HCT116 (cell line): ENCODE results near the gene RCOR2. TPM values are rescaled to one million over a fixed set of nuclear protein-coding genes. Genes with fewer than 3 reads are reported as not detected.
A peak's percentile ranks its signal among the peaks of the same experiment; 100 is the strongest.

Source experiments
- ATAC-seq: fragments of 200-7000 bp; cut with Tn5 transposase; 2 replicates; pipeline ENCODE4 v1.9.1; 2020; ENCODE audit warnings: mild to moderate bottlenecking, moderate library complexity
- BruUV-seq: library from RNA; stranded (reverse); fragments of 400-500 nt; replicated peaks from 2 replicates; lab custom pipeline; 2021; lab: Mats Ljungman, UMichigan
- CTCF ChIA-PET: fragments of 300-600 bp; sonication (Branson Sonifier 250); formaldehyde crosslinking; loops from one replicate; lab custom pipeline; 2021; ENCODE audit warnings: antibody characterized with exemption; lab: Charles Lee
- POLR2A ChIA-PET: fragments of 300-600, 350-600 bp; sonication (Branson Sonifier 250); formaldehyde crosslinking; loops from one replicate; lab custom pipeline; 2021; ENCODE audit warnings: antibody characterized with exemption; lab: Charles Lee
- RAD21 ChIA-PET, 2 experiments: fragments of 300-600 bp; sonication (Branson Sonifier 250); formaldehyde crosslinking; loops; one replicate each; lab custom pipeline; 2023; ENCODE audit warnings: low total read pairs in 2 of 2; ENCODE audit not compliant: uncharacterized antibody in 2 of 2, unreplicated experiment in 2 of 2, low non-redundant PET in 1 of 2; lab: Charles Lee
- DNase-seq: peaks from one replicate; pipeline ENCODE4 v3.0.0-alpha.2; 2010; ENCODE audit warnings: low read depth, low spot score
- H2AFZ ChIP-seq: fragments of 200-600 bp; shearing (Covaris generic), sonication (generic); 2 replicates; pipeline ENCODE4 v1.6.1; 2017; ENCODE audit warnings: low read depth, mixed run types, mixed read lengths, antibody characterized with exemption, low read length; ENCODE audit not compliant: poor library complexity, severe bottlenecking
- H3K27ac ChIP-seq: 2 replicates; pipeline ENCODE4 v1.5.1; 2012; ENCODE audit warnings: low read depth, low read length
- H3K27me3 ChIP-seq: fragments of 200-600 bp; sonication (generic); 2 replicates; pipeline ENCODE4 v1.6.1; 2016; ENCODE audit warnings: mixed run types, low read length, mixed read lengths; ENCODE audit not compliant: insufficient read depth
- H3K36me3 ChIP-seq, 2 experiments: fragments of 200-500 bp in 1 of 2; fragments of 200-600 bp in 1 of 2; sonication (Bioruptor generic) in 1 of 2; sonication (generic) in 1 of 2; 2 replicates each; pipeline versions ENCODE4 v1.5.1 to v1.6.1; 2014 to 2016; ENCODE audit warnings: low read length in 2 of 2, inconsistent platforms in 1 of 2, mixed read lengths in 1 of 2, mixed run types in 1 of 2; ENCODE audit not compliant: insufficient read depth in 2 of 2, control insufficient read depth in 1 of 2
- H3K4me1 ChIP-seq, 2 experiments: fragments of 200-600 bp in 1 of 2; sonication (generic) in 1 of 2; 2 replicates each; pipeline versions ENCODE4 v1.5.1 to v1.6.1; 2012 to 2017; ENCODE audit warnings: low read length in 2 of 2, inconsistent platforms in 1 of 2, mild to moderate bottlenecking in 1 of 2, mixed read lengths in 1 of 2, mixed run types in 1 of 2, moderate library complexity in 1 of 2; ENCODE audit not compliant: insufficient read depth in 2 of 2, control insufficient read depth in 1 of 2
- H3K4me2 ChIP-seq: fragments of 200-600 bp; sonication (generic); 2 replicates; pipeline ENCODE4 v1.6.1; 2017; ENCODE audit warnings: mixed run types, low read length, mixed read lengths
- H3K4me3 ChIP-seq, 2 experiments: fragments of 200-600 bp in 1 of 2; sonication (generic) in 1 of 2; replicated peaks in 1 of 2; 2 replicates each; pipeline ENCODE4 v1.5.1; 2011 to 2016; ENCODE audit warnings: low read length in 2 of 2, control low read depth in 1 of 2, low read depth in 1 of 2, mild to moderate bottlenecking in 1 of 2, mixed read lengths in 1 of 2, mixed run types in 1 of 2
- H3K79me2 ChIP-seq: fragments of 200-600 bp; sonication (generic); 2 replicates; pipeline ENCODE4 v1.6.1; 2017; ENCODE audit warnings: mild to moderate bottlenecking, mixed run types, low read length, moderate library complexity, mixed read lengths; ENCODE audit not compliant: insufficient read depth
- H3K9ac ChIP-seq: fragments of 200-600 bp; sonication (generic); 2 replicates; pipeline ENCODE4 v1.6.1; 2016; ENCODE audit warnings: low read length, mixed read lengths
- H3K9me2 ChIP-seq: fragments of 200-600 bp; sonication (generic), shearing (Covaris generic); 2 replicates; pipeline ENCODE4 v1.6.1; 2017; ENCODE audit warnings: mixed run types, mild to moderate bottlenecking, moderate library complexity; ENCODE audit not compliant: insufficient read depth
- H3K9me3 ChIP-seq, 2 experiments: fragments of 200-500 bp in 1 of 2; fragments of 200-600 bp in 1 of 2; sonication (Bioruptor generic) in 1 of 2; sonication (generic) in 1 of 2; 2 replicates each; pipeline ENCODE4 v1.6.1; 2014 to 2017; ENCODE audit warnings: low read length in 2 of 2, mixed read lengths in 2 of 2, inconsistent platforms in 1 of 2, low read depth in 1 of 2, mild to moderate bottlenecking in 1 of 2, mixed run types in 1 of 2, moderate library complexity in 1 of 2; ENCODE audit not compliant: control insufficient read depth in 1 of 2, insufficient read depth in 1 of 2
- H4K20me1 ChIP-seq: fragments of 200-600 bp; sonication (generic), shearing (Covaris generic); 2 replicates; pipeline ENCODE4 v1.6.1; 2017; ENCODE audit warnings: mixed run types, mild to moderate bottlenecking, moderate library complexity; ENCODE audit not compliant: insufficient read depth
- ATF3 ChIP-seq: IDR thresholded peaks from 2 replicates; pipeline ENCODE4 v1.6.1; 2012
- CEBPB ChIP-seq: IDR thresholded peaks from 2 replicates; pipeline ENCODE4 v1.6.1; 2012; ENCODE audit warnings: low read depth
- EGR1 ChIP-seq: IDR thresholded peaks from 2 replicates; pipeline ENCODE4 v1.6.1; 2012; ENCODE audit warnings: low read depth
- ELF1 ChIP-seq: IDR thresholded peaks from 2 replicates; pipeline ENCODE4 v1.6.1; 2012; ENCODE audit warnings: low read depth, borderline replicate concordance
- JUND ChIP-seq: IDR thresholded peaks from 2 replicates; pipeline ENCODE4 v1.6.1; 2012
- POLR2AphosphoS5 ChIP-seq: IDR thresholded peaks from 2 replicates; pipeline ENCODE4 v1.6.1; 2011; ENCODE audit warnings: mild to moderate bottlenecking, low read depth, low read length, moderate library complexity
- YY1 ChIP-seq: IDR thresholded peaks from 2 replicates; pipeline ENCODE4 v1.6.1; 2011; ENCODE audit warnings: low read length, low read depth, moderate library complexity, mild to moderate bottlenecking; ENCODE audit not compliant: insufficient replicate concordance; ENCODE audit errors: extremely low read depth
- ZNF274 ChIP-seq: fragments of 200-500 bp; sonication (Bioruptor generic); IDR thresholded peaks from 2 replicates; pipeline ENCODE4 v1.6.1; 2014; ENCODE audit warnings: mild to moderate bottlenecking, low read depth, low read length, inconsistent platforms
- intact Hi-C: fragments of 100-400 bp; cut with micrococcal nuclease; formaldehyde crosslinking; loops from 2 replicates; pipeline ENCODE4 v1.10.0; 2022
- total RNA-seq: library from RNA; stranded (reverse); gene quantifications from one replicate; pipeline ENCODE4 v1.2.1, GENCODE V29; 2021; ENCODE audit not compliant: unreplicated experiment

Gene RCOR2
- total RNA-seq, 1 experiment from 2014 or later = 10.8 TPM

- intact Hi-C loops = no loop called here
Measured at GRCh38 chr11:63889344-63889743, 27.6 kb downstream of the RCOR2 start.

GRCh38 chr11:63888170-63889086 is 28.5 kb downstream of the RCOR2 start:
- ChIA-PET RAD21 (no interaction called here), POLR2A (interaction anchor here (0.7 kb wide), 1 partner anchor 80 kb away, joined by 5 read pairs; no protein-coding TSS in a partner anchor), CTCF (no interaction called here)
- H2AFZ ChIP-seq = no peak overlapping the region
- H3K9ac ChIP-seq = peak overlapping the region; percentile 33
- H3K4me2 ChIP-seq = peak overlapping the region; percentile 62
- peaks cover 14 to 26% of the 10 kb centered on the region in 2 experiments for H3K4me1 ChIP-seq
- H3K27ac ChIP-seq = peak overlapping the region; percentile 34; the same call in 1 of the 2 replicates
- H3K27me3 ChIP-seq = no peaks in the 10 kb centered on the region
- H4K20me1 ChIP-seq = no peaks in the 10 kb centered on the region
- no peaks in the 10 kb centered on the region for H3K9me3 ChIP-seq
- peak; percentile 73 for ATAC-seq
- BruUV-seq = TSS peak; percentile 56
- H3K9me2 ChIP-seq = no peaks in the 10 kb centered on the region
- H3K36me3 ChIP-seq = no peaks in the 10 kb centered on the region; a peak in 1 of 4 replicates
- no peak overlapping the region; a peak in 1 of 4 replicates for H3K4me3 ChIP-seq
- no peak for DNase-seq
- no peak for TF ChIP-seq ZNF274
- no peak for TF ChIP-seq JUND
- TF ChIP-seq POLR2AphosphoS5 = no peak
- no peak for TF ChIP-seq EGR1
- peak; percentile 52 for TF ChIP-seq CEBPB
- TF ChIP-seq, all 23 proteins: peak for 1
- intact Hi-C loops = no loop called here
- H3K79me2 ChIP-seq = peaks cover 90% of the 10 kb centered on the region

More at GRCh38 chr11:63889344-63889743, 27.6 kb downstream of the RCOR2 start:
- Histone ChIP-seq H3K9me3 (no peaks in the 10 kb centered on the region), H3K9ac (no peak overlapping the region), H3K36me3 (no peaks in the 10 kb centered on the region; a peak in 1 of 4 replicates), H4K20me1 (no peaks in the 10 kb centered on the region), H3K27me3 (no peaks in the 10 kb centered on the region), H3K27ac (no peak overlapping the region), H3K79me2 (peaks cover 89% of the 10 kb centered on the region), H3K4me2 (no peak overlapping the region), H3K4me3 (no peak overlapping the region), H2AFZ (no peak overlapping the region), H3K4me1 (peaks cover 14 to 26% of the 10 kb centered on the region in 2 experiments), H3K9me2 (no peaks in the 10 kb centered on the region)
- ChIA-PET CTCF (no interaction called here), POLR2A (no interaction called here), RAD21 (no interaction called here)
- DNase-seq = no peak
- no TSS peak for BruUV-seq
- ATAC-seq = no peak
- TF ChIP-seq EGR1 (no peak), ELF1 (no peak), YY1 (no peak), JUND (no peak), ATF3 (no peak)
